GM18517 (cell line): ENCODE results near the gene SV2B.

ENCODE experiments used
- ATAC-seq: cut with Tn5 transposase; IDR thresholded peaks from one replicate; pipeline ENCODE4 v1.9.1; 2021; ENCODE audit warnings: mild to moderate bottlenecking, moderate library complexity; ENCODE audit not compliant: unreplicated experiment

Gene SV2B

DNA sequence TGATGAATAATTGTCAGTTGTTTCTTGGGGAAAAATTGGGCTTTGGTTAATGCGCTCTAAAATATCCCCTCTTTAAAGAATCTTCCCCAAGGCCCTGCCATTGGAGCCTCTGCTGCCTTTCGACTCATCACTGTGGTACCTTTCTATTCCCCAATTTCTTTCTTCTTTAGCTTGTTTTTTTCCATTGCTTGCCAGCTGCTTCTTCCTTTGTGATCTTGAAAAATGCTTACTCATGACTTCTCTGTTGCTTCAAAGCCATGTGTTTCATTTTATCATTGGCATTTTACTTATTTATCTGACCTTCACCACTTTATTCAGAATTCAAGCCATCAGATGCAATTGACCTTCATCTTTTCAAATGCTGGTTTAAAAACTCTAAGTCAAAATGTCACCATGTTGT, 84.4 kb downstream of the SV2B start:
- ATAC-seq = no peak

DNA sequence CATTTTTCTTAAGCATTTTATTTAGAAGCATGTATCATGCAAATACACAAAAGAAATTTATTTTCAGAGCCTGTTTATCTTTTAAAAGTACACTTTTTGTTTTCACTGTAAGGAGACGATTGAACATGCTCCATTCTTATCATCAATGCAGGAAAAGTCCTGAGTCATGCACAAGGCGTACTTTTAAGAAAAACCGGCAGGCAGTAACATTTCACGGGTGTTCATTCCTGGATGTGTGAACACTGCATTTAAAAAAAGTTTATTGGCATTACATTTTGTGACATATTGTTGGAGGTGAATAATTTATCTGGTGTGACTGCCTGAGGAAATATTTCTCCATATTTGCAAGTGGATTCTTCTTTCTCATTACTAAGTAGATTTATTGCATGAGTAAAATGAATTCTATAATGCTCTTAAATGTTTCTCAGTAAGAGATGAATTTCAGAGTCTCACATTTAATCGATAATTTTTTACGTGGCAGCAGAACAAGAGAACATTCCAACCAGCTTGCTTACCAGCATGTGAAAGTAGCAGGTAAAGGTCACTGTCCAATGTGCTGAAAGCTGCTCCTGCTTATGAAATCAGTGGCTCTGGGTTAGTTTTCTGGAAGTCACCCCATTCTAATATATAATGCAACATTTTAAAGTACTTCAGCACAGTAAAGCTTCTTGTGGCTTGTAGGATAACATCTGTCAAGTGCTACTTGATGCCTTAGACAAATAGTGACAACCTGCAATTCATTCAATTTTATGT, 87.0 kb downstream of the SV2B start:
- no peak for ATAC-seq

DNA sequence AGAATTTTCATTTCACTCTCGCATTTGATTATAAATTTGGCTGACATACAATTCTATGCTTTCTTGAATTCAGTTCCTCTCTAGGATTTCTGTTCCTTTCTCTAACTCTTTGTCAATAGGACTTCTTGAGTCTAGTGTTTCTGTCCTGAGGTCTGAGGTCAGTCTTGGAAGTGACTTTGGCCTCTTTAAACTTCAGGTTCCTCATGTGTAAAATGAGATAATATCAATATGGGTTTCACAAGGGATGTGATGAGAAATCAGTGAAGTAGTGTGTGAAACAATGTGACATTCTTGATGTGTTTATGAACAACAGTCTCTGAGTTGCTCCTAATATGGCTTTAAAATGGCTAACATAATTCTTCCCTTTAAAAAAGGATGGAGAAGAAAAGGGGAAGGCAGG, 92.2 kb downstream of the SV2B start:
- ATAC-seq = no peak

DNA sequence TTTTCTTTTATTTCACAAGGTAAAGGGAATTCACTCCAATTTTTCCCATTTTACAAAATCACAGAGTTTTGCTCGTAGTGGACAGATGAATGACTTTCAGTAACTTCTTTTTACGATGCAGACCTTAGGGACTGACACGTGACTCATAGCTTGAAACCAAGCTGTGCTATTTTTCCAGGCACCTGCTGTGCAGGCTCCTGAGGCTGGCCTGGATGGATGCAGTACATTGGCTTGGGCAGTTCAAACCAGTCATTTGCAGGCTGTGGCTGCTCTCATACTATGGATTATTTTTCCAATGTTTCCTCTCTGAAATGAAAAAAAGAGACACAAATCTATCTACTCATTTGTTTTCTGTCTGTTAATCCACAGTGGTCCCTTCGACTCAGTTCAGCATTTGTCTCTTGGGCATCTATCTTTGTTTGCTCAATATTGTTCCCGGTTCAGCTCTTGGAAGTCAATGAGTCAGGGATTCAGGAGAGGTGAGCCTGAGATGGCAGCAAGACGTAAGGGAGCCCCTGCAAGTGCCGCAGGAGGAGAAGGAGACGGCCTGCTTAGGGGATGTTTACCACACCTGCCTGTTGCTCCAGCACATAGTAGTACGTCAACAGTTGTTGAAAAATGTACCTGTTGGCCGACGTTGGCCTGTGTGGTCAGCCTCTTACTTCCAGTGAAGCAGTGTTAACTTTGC, 92.8 kb downstream of the SV2B start:
- ATAC-seq = no peak

DNA sequence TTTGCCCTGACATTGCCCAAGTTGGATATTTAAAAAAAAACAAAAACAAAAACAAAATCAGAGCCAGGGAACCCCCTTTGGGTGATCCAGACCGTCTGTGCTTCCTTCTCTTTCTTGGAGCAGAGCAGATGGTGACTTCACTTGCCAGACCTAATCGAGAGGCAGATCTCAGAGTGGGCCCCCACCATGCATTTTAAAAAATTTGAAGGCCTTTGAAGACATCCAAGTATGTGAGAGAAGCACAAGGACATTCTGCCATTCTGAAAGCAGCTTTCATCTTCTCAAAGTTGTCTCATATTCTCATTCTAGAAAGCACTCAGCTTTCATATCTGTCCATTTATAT, 93.3 kb downstream of the SV2B start:
- no peak for ATAC-seq

DNA sequence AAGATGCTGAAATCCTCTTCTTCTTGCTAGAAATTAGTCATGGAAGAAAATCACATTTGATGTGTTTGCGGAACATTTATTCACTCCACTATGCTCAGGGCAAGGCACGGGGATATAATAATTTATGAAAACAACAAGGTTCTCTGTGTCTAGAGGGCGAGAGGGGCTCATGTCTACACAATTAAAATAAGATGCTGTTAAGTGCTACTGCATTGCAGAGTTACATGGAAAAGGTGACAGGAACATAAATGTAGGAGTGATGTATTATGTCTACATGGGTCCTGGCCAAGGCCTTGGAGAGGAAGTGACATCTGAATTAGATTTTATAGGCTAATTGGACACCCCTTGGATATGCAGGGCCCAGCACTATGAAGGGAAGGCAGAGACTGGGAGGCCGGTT, 96.1 kb downstream of the SV2B start:
- no peak for ATAC-seq

DNA sequence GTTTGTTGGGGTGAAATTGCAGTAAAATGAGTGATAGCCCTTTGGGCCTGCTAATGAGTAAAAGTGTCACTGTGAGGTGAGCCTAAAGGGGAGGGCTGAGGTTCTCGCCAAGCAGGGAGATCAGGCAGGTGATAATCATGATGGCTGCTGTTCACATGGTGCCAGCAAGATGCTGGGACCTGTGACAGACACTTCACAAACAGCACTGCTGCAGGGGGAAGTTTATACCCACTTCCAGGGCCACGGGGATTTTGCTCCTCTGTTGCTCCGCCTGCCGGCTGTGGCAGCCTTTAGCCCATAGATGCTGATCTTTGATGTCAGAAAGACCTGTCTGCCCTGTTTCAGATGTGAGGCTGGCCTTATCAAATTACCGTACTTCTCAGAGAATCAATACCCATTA, 96.7 kb downstream of the SV2B start:
- ATAC-seq = no peak

DNA sequence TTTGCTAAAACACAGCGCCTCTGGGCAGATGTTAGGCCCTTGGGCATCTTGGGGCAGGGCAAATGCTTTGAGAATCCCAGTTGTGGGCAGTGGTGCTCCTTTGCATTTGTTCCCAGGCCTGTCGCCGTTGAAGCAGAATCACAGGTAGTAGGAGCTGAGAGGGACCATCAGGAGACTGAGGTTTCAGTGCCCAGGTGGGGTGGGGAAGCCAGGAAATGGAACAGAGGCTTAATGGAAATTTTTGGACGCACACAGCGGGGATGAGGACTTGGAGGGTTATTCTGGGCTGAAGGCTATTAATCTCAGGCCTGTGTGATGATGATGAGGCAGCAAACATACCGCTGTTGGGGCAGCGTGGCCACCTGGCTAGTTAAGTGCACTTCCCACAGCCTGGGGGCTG, 99.5 kb downstream of the SV2B start:
- ATAC-seq = no peak

DNA sequence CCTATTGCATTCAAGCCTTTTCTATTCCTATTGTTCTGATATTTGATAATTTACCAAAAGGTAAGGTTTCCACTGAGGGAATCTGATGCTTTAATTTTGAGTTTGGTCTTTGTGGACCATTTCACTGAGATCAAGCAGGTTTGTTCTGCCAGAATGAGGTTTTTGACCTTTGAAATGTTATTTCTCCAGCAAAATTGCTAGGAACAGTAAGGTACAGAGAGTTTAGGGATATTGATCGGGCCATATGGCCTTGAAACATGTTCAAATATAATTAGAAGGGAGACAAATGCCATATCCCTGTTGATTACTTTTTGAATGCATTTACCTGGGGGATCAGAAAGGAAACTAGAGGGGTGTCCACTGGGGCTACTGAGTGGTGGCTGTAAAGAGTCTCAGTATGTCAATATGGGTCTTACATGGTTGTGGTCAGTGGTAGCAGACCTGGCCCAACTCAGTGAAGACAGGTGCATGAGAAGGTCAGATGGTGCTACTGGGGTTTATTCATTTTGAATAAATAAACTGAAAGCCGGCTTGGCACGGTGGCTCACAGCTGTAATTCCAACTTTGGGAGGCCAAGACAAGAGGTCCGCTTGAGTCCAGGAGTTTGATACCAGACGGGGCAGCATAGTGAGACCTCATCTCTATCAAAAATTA, 100.2 kb downstream of the SV2B start:
- no peak for ATAC-seq

DNA sequence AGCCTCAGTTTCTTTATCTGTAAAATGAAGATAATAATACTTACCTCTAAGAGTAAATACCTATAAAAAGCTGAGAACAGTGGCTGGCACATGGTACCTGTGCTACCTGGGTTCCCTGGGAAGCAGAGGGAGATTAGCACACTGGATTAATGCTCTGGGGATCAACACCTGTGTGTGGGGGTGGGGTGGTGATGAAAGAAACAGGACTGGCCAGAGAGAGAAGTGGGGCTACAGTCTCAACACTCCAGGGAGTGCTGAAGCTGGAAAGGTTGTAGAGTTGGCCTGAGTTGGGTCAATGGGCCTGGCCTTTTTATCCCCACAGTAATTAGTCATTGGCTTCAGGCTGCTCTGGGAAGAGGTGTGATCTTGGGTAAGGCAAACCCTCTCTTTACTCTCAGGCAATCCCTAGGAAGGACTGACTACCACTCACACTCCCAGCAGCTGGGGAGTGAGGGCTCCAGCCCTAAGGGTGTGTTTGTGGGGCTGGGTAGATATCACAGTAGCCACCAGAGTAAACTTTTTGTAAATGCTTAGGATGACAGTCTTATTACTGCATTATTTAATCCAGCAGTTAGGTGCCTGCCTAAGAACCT, 102.5 kb downstream of the SV2B start:
- no peak for ATAC-seq

DNA sequence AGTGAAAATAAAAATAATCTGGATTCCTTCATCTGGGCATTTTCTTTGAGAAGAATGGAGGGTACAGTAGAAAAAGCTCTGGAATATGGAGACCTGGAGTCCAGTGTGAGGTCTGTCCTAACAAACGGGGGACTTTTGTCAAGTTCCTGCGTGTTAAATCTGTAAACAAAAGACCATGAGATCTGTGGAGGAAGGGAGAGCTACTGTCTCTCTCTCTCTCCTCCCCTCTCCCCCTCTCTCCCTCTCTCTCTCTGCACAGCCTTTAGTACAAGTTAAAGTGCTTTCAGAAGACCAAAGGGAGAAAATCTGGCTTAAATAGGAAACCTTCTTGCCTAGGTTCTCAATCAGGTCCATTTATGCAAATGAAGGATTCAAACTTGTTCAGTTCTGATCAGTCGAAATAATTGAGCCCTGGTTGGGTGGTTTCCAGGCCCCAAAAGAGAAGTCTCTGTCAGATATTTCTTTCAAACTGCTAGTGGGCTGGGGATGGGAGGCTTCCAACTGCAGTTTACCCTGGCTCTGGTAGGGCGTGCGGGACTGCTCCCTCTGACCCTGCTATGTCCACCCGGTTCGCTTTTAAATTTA, 103.7 kb downstream of the SV2B start:
- no peak for ATAC-seq

DNA sequence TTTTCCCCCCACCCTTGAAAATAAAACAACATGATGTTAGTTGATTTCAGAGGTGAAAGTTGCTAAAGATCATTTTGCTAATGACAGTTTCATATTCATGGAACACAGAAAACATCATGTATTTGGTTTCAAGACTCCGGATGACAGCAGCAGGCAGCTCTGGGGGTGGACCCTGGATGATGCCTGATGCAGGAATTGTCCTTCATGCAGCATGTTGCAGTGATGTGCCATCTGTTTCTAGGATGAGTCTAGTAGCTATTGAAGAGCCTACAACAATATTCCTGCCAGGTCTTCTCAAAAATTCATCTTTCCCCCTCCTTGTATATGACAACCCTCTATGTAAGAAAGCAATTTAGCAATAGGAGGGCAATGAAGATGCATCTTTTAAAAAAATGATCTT, 108.3 kb downstream of the SV2B start:
- no peak for ATAC-seq

DNA sequence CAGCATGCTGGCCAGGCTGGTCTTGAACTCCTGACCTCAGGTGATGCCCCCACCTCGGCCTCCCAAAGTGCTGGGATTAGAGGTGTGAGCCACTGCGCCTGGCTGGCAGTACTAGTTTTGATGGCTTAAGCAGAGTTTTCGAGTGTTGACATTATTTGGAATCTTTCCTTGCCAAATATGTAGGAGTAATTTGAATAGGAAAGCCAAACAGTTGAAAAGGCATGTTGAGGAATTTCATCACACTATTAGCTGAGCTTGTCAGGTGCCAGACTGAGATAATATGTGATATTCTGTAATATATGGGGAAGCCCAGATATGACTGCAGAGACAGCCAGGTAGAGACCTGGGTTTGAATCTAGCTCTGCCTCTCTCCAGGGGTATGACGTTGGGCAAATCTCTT, 109.3 kb downstream of the SV2B start:
- ATAC-seq = no peak

DNA sequence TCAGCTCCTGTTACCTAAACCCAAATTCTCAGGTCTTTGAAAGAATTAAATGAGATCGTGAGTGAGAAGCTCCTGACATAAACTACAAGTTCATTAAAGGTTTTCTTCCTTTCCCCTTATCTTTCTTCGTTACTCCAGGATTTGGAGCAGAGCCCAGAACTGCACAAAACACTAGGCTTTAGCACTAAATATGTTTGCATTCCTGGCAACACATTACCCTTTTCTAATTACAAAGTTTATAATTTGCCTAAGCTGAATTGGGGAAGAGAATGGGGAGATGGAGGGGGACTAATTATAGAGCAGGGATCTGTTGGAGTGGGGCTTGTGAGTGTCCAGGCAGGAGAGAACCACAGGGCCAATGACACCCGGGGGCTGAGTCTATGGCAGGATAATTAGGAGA, 109.7 kb downstream of the SV2B start:
- ATAC-seq = no peak

DNA sequence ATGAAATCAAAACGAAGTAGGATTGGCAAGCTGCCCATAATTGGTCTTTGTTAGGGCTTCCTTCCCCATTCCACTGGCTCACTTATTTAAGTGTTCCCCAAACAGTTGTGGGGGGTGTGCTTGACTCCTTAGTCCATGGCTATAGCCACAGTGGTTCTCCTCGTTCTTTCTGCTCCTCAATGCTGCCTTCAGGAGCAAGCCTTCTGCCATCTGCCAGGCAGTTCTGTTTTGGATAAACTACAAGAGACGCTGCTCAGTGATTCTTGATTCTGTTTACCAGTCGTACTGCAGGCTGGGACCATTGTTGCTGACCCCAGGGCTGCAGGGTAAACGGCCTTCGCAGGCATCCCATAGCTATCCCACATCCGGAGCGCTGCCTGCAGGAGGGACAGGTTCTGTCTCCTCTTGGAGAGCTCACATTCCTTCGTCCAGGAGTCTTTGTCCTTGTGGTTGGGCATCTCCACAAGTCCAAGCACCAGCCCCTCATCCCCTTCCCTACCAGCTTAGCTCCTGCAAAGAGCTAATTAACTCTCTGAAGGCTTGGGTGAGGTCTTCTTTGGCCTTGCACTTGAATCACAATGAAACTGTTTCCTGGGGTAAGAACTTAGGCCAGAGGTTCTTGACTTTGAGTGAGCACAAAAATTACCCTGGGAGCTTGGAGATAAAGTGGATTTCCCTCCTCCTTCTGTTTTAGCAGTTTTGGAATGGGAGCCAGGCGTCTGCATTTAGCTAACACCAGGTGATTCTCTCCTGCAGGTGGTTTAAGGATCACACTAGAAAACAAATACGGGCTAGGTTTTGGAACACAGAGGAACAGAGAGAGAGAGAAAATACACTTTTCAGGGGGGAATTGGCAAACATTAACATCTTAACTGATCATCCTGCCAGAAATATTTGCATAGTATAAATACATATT, 114.9 kb downstream of the SV2B start:
- ATAC-seq = no peak

DNA sequence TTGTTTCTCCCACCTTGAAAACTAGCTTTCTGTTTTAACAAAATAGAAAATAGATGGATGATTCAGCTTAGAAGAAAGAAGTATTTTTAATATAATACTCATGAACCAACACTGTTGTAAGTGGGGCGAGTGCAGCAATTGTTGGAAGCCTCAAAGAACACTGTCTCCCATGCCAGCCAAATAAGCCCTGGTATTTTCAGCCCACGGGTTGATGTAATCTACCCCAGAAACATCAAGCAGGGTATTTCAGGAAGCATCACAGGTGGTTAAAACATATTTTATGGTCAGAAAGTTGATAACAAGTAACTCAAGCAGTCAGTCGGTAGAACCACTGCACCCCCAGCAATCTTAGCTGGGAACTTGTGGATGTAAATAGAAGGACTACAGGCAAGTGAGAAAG, 115.9 kb downstream of the SV2B start:
- no peak for ATAC-seq

DNA sequence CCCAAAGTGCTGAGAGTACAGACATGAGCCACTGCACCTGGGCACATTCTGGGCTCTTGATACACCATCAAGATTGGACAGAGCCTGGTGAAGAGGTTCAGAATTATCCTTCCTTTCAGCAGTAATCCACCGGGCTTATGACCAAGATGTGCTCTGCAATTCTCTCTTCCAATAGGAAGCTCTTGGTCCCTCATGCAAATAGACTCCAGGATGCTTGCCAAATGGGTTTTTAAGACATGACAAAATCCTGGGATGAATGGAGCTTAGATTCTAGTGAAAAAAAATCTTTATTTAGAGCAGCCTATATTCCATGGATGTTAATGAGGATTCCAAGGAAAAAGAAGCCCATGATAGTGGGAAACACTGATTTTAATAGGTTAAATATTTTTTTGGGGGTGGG, 119.1 kb downstream of the SV2B start:
- no peak for ATAC-seq

DNA sequence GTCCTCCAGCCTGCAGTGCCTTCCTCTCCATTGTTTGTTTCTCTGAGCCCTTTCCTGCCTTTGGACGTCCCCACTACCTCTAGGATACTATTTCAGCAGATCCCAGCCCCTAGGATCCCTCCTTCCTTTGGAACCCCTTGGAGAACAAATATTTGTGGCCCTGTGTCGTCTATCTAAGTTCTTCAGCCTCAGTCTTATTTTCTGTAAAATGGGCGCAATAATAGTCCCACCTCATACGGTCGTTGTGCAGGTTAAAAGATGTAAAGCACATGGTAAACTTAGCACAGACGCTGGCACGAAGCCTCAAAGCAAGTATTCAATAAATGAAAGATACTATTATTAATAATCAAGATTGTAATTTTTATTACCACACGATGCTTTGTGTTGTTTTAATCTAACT, 122.0 kb downstream of the SV2B start:
- ATAC-seq = no peak

DNA sequence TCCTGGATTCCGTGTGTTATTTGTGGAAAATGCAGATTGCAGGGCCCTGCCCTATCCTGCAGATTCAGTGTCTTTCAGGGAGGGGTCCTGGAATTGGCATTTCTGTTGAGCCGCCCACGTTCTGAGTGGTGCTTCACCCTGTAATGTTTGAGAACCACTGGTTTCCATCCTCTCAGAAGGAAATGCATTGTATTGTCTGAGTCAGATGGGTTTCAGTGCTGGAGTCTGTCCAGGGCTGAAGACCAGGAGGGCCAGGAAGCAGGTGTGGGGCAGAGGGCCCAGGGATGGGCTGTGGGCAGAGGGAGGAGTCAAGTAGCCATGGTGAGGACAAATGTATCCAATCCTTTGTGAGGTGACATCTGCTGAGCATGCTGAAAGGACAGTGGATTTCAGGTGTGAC, 123.8 kb downstream of the SV2B start:
- no peak for ATAC-seq

DNA sequence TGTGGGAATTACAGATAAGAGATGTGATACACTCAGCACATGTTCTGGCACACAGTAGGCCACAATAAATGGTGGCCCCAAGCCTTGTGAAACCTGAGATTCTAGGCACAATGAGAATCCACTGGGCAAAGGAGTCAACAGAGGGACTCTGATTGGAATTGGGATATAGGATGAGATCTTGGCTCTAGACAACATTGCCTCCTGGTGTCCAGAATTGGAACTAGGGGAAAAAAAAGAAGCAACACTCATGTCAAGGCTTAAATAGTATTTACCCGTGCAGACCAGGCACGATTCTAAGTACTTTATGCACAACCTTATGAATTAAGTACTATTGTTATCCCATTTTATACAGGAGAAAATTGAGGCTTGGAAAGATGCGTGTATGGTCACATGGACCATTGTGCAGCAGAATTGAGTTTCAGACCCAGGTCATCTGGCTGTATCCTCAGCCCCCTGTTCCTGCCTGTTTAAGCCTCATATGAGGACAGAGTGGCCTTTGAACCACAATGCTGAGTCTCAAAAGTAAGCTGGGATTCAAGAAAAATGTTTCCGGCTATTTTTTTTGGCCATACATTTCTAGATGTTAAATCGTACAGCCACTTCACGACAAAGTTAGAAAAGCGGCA, 124.8 kb downstream of the SV2B start:
- ATAC-seq = no peak
